Astrocyte (in vitro differentiated cells and primary cell): ENCODE data around the gene FAM170B. TPM values are rescaled to one million over a fixed set of nuclear protein-coding genes. Genes with fewer than 3 reads are reported as not detected.

Experiments used
- DNase-seq: peaks from one replicate; pipeline ENCODE4 v3.0.0-alpha.2; 2010; ENCODE audit warnings: low read depth
- FAIRE-seq: peaks from 2 replicates; lab custom pipeline; 2011; peaks lifted over from hg19 to GRCh38; lab: Jason Lieb, UNC
- H2AFZ ChIP-seq: 2 replicates; pipeline ENCODE4 v1.6.0; 2012; ENCODE audit warnings: low read depth, low read length, inconsistent platforms
- H3K27ac ChIP-seq: 2 replicates; pipeline ENCODE4 v1.5.1; 2011; ENCODE audit warnings: low read depth, low read length, inconsistent platforms
- H3K27me3 ChIP-seq: 2 replicates; pipeline ENCODE4 v1.6.0; 2011; ENCODE audit warnings: low read length, inconsistent platforms; ENCODE audit not compliant: insufficient read depth
- H3K36me3 ChIP-seq: 2 replicates; pipeline ENCODE4 v1.5.1; 2011; ENCODE audit warnings: low read length, inconsistent platforms; ENCODE audit not compliant: insufficient read depth
- H3K4me1 ChIP-seq: 2 replicates; pipeline ENCODE4 v1.5.1; 2011; ENCODE audit warnings: low read length, inconsistent platforms; ENCODE audit not compliant: insufficient read depth
- H3K4me2 ChIP-seq: 2 replicates; pipeline ENCODE4 v1.6.0; 2012; ENCODE audit warnings: low read length, inconsistent platforms
- H3K4me3 ChIP-seq: 2 replicates; pipeline ENCODE4 v1.5.1; 2011; ENCODE audit warnings: low read depth, mild to moderate bottlenecking, low read length, inconsistent platforms; ENCODE audit not compliant: insufficient read depth
- H3K79me2 ChIP-seq: 2 replicates; pipeline ENCODE4 v1.6.0; 2012; ENCODE audit warnings: mild to moderate bottlenecking, low read length, inconsistent platforms; ENCODE audit not compliant: insufficient read depth
- H3K9ac ChIP-seq: 2 replicates; pipeline ENCODE4 v1.6.0; 2012; ENCODE audit warnings: mild to moderate bottlenecking, low read length, inconsistent platforms
- H3K9me3 ChIP-seq: 2 replicates; pipeline ENCODE4 v1.5.1; 2012; ENCODE audit warnings: low read depth, mild to moderate bottlenecking, low read length, inconsistent platforms; ENCODE audit not compliant: insufficient read depth
- H4K20me1 ChIP-seq: 2 replicates; pipeline ENCODE4 v1.6.0; 2012; ENCODE audit warnings: low read length, inconsistent platforms; ENCODE audit not compliant: insufficient read depth
- H3K27ac Mint-ChIP-seq: one replicate; pipeline ENCODE4 v1.8.0; 2021; ENCODE audit warnings: mild to moderate bottlenecking, mixed read lengths; ENCODE audit not compliant: unreplicated experiment
- H3K27me3 Mint-ChIP-seq: one replicate; pipeline ENCODE4 v1.8.0; 2021; ENCODE audit warnings: low read depth, mixed read lengths; ENCODE audit not compliant: unreplicated experiment
- H3K36me3 Mint-ChIP-seq: one replicate; pipeline ENCODE4 v1.8.0; 2021; ENCODE audit warnings: low read depth, mixed read lengths; ENCODE audit not compliant: unreplicated experiment
- H3K4me1 Mint-ChIP-seq: one replicate; pipeline ENCODE4 v1.8.0; 2021; ENCODE audit warnings: low read depth, mixed read lengths; ENCODE audit not compliant: unreplicated experiment
- H3K4me3 Mint-ChIP-seq: one replicate; pipeline ENCODE4 v1.8.0; 2021; ENCODE audit warnings: mild to moderate bottlenecking, moderate library complexity, mixed read lengths; ENCODE audit not compliant: unreplicated experiment
- H3K9me3 Mint-ChIP-seq: one replicate; pipeline ENCODE4 v1.8.0; 2021; ENCODE audit warnings: mild to moderate bottlenecking, mixed read lengths; ENCODE audit not compliant: unreplicated experiment
- CTCF ChIP-seq: IDR thresholded peaks from 2 replicates; pipeline ENCODE4 v1.5.1; 2011; ENCODE audit warnings: low read depth, mild to moderate bottlenecking, inconsistent platforms, low read length, moderate library complexity; ENCODE audit not compliant: insufficient read depth
- EZH2 ChIP-seq: IDR thresholded peaks from 2 replicates; pipeline ENCODE4 v1.6.1; 2012; ENCODE audit warnings: mild to moderate bottlenecking, low read length, inconsistent platforms; ENCODE audit not compliant: insufficient read depth
- total RNA-seq: library from RNA; stranded (reverse); gene quantifications from 2 replicates; pipeline ENCODE4 v1.2.1, GENCODE V29; 2021

FAM170B gene
- total RNA-seq, 1 donor from 2014 or later: not detected

GRCh38 chr10:49131507-49132361, 2.1 kb downstream of the FAM170B start:
- Mint-ChIP-seq H3K4me1 (peaks cover 6% of the 10 kb centered on the region), H3K27ac (no peak overlapping the region), H3K4me3 (no peak overlapping the region), H3K27me3 (peaks cover 28% of the 10 kb centered on the region), H3K36me3 (peaks cover 2% of the 10 kb centered on the region), H3K9me3 (no peaks in the 10 kb centered on the region)
- no peaks in the 10 kb centered on the region for H3K9me3 ChIP-seq
- TF ChIP-seq CTCF (no peak), EZH2 (no peak)
- no peak overlapping the region for H3K9ac ChIP-seq
- H3K4me2 ChIP-seq: no peak overlapping the region
- no peaks in the 10 kb centered on the region for H4K20me1 ChIP-seq
- no peak for FAIRE-seq
- no peak overlapping the region for H2AFZ ChIP-seq
- DNase-seq: no peak
- H3K27me3 ChIP-seq: peaks cover 2% of the 10 kb centered on the region
- H3K4me1 ChIP-seq: peaks cover 6% of the 10 kb centered on the region
- H3K27ac ChIP-seq: no peak overlapping the region
- no peaks in the 10 kb centered on the region for H3K36me3 ChIP-seq
- no peaks in the 10 kb centered on the region for H3K79me2 ChIP-seq
- no peak overlapping the region for H3K4me3 ChIP-seq

GRCh38 chr10:49129376-49129775, 4.4 kb downstream of the FAM170B start:
- Histone ChIP-seq H3K4me3 (no peak overlapping the region), H3K27ac (no peak overlapping the region), H4K20me1 (no peaks in the 10 kb centered on the region), H3K9me3 (no peaks in the 10 kb centered on the region), H3K4me2 (no peak overlapping the region), H3K27me3 (peaks cover 2% of the 10 kb centered on the region), H3K4me1 (no peaks in the 10 kb centered on the region), H3K79me2 (no peaks in the 10 kb centered on the region), H2AFZ (no peak overlapping the region), H3K9ac (no peak overlapping the region), H3K36me3 (no peaks in the 10 kb centered on the region)
- H3K4me3 Mint-ChIP-seq: no peak overlapping the region
- no peaks in the 10 kb centered on the region for H3K4me1 Mint-ChIP-seq
- no peak for TF ChIP-seq EZH2
- no peak for TF ChIP-seq CTCF
- no peak overlapping the region for H3K27ac Mint-ChIP-seq
- DNase-seq: no peak
- H3K36me3 Mint-ChIP-seq: peaks cover 2% of the 10 kb centered on the region
- no peak for FAIRE-seq
- H3K27me3 Mint-ChIP-seq: peaks cover 28% of the 10 kb centered on the region
- H3K9me3 Mint-ChIP-seq: no peaks in the 10 kb centered on the region

- H3K27ac Mint-ChIP-seq: no peak overlapping the region
- Histone ChIP-seq H3K4me3 (no peak overlapping the region), H3K36me3 (no peaks in the 10 kb centered on the region), H3K4me1 (no peaks in the 10 kb centered on the region), H3K9ac (no peak overlapping the region), H2AFZ (no peak overlapping the region), H3K4me2 (no peak overlapping the region), H4K20me1 (no peaks in the 10 kb centered on the region), H3K79me2 (no peaks in the 10 kb centered on the region), H3K27ac (no peak overlapping the region), H3K27me3 (peaks cover 2% of the 10 kb centered on the region), H3K9me3 (no peaks in the 10 kb centered on the region)
- H3K9me3 Mint-ChIP-seq: no peaks in the 10 kb centered on the region
- TF ChIP-seq CTCF: no peak
- no peak for TF ChIP-seq EZH2
- DNase-seq (no peak), FAIRE-seq (no peak)
- H3K4me1 Mint-ChIP-seq: no peaks in the 10 kb centered on the region
- peaks cover 27% of the 10 kb centered on the region for H3K27me3 Mint-ChIP-seq
- H3K36me3 Mint-ChIP-seq: peaks cover 2% of the 10 kb centered on the region
- no peak overlapping the region for H3K4me3 Mint-ChIP-seq
Observed at GRCh38 chr10:49128854-49129253, 5.0 kb downstream of the FAM170B start.
